Subcutaneous abdominal adipose tissue (tissue), 5 donors: ENCODE data around the gene EIF4G2.
A peak's percentile ranks its signal among the peaks of the same experiment; 100 is the strongest.

Experiments used
- H3K27ac ChIP-seq: one replicate; pipeline ENCODE4 v1.7.0; 2013; ENCODE audit warnings: low read depth, mild to moderate bottlenecking, inconsistent platforms, low read length, moderate library complexity
- H3K27me3 ChIP-seq, 5 donors: one replicate each; pipeline ENCODE4 v1.7.0; 2013; ENCODE audit warnings: low read length in 5 of 5, inconsistent platforms in 1 of 5; ENCODE audit not compliant: control insufficient read depth in 5 of 5, insufficient read depth in 4 of 5
- H3K36me3 ChIP-seq, 5 donors: one replicate each; pipeline ENCODE4 v1.7.0; 2013; ENCODE audit warnings: low read length in 5 of 5; ENCODE audit not compliant: control insufficient read depth in 5 of 5, insufficient read depth in 5 of 5
- H3K4me1 ChIP-seq, 5 donors: one replicate each; pipeline ENCODE4 v1.7.0; 2013; ENCODE audit warnings: low read length in 5 of 5, mild to moderate bottlenecking in 3 of 5, moderate library complexity in 1 of 5; ENCODE audit not compliant: control insufficient read depth in 5 of 5, insufficient read depth in 5 of 5
- H3K4me3 ChIP-seq, 5 donors: one replicate each; pipeline ENCODE4 v1.7.0; 2013; ENCODE audit warnings: low read length in 5 of 5, low read depth in 1 of 5
- H3K9ac ChIP-seq, 5 donors: one replicate each; pipeline ENCODE4 v1.7.0; 2013; ENCODE audit warnings: low read length in 5 of 5, mild to moderate bottlenecking in 4 of 5, moderate library complexity in 3 of 5
- H3K9me3 ChIP-seq, 5 donors: one replicate each; pipeline ENCODE4 v1.7.0; 2013; ENCODE audit warnings: low read length in 5 of 5; ENCODE audit not compliant: control insufficient read depth in 5 of 5
- donor health status: healthy.
- donor health status: healthy.
- donor health status: healthy.
- donor health status: healthy.
- donor health status: healthy.

EIF4G2 gene

GRCh38 chr11:10808553-10809372, at the start of gene EIF4G2:
TSS of gene EIF4G2 (minus strand) at chr11:10808926.
- H3K9ac ChIP-seq, result peak within 1 kb of the TSS; percentile 90 to 99 (median 91)
- peak within 1 kb of the TSS; percentile 99 for H3K27ac ChIP-seq
- H3K4me1 ChIP-seq, result peaks cover 4 to 39% (median 38%) of the 10 kb centered on the region in 5 donors
- H3K4me3 ChIP-seq, result peak within 1 kb of the TSS; percentile 94 to 98 (median 96)
- H3K36me3 ChIP-seq, result peaks cover 15 to 33% (median 32%) of the 10 kb centered on the region in 5 donors
- no peaks in the 10 kb centered on the region for H3K9me3 ChIP-seq
- H3K27me3 ChIP-seq, result no peaks in the 10 kb centered on the region

GRCh38 chr11:10857709-10858438, 49.1 kb upstream of the EIF4G2 start, which contains the start of gene ZBED5:
TSS of gene ZBED5 (minus strand) at chr11:10858053. CDS start at chr11:10854945, 3,108 bp downstream.
- no peaks in the 10 kb centered on the region for H3K27me3 ChIP-seq
- peak within 1 kb of the TSS; percentile 74 to 93 (median 89) for H3K9ac ChIP-seq
- H3K4me3 ChIP-seq, result peak within 1 kb of the TSS; percentile 87 to 98 (median 96)
- H3K9me3 ChIP-seq, result no peaks in the 10 kb centered on the region
- H3K4me1 ChIP-seq, result peaks cover 2 to 24% (median 23%) of the 10 kb centered on the region in 5 donors
- H3K36me3 ChIP-seq, result peaks cover 19 to 26% (median 20%) of the 10 kb centered on the region in 5 donors
- H3K27ac ChIP-seq, result peak within 1 kb of the TSS; percentile 99

- no peaks in the 10 kb centered on the region for H3K9me3 ChIP-seq
- no peaks in the 10 kb centered on the region for H3K27me3 ChIP-seq
- peaks cover 2 to 24% (median 23%) of the 10 kb centered on the region in 5 donors for H3K4me1 ChIP-seq
- H3K27ac ChIP-seq, result peak overlapping the region; percentile 99
- peak overlapping the region; percentile 87 to 98 (median 96) for H3K4me3 ChIP-seq
- H3K9ac ChIP-seq, result peak overlapping the region; percentile 69 to 93 (median 89)
- peaks cover 20 to 28% (median 23%) of the 10 kb centered on the region in 5 donors for H3K36me3 ChIP-seq
Observed at GRCh38 chr11:10857459-10857708, 48.7 kb upstream of the EIF4G2 start.

GRCh38 chr11:10856689-10857458, 48.1 kb upstream of the EIF4G2 start:
- H3K4me1 ChIP-seq, result peaks cover 2 to 24% (median 23%) of the 10 kb centered on the region in 5 donors

GRCh38 chr11:10855295-10855694, 46.6 kb upstream of the EIF4G2 start:
- H3K4me3 ChIP-seq, result no peak overlapping the region
- no peaks in the 10 kb centered on the region for H3K27me3 ChIP-seq
- H3K27ac ChIP-seq, result no peak overlapping the region
- no peak overlapping the region for H3K9ac ChIP-seq
- H3K4me1 ChIP-seq, result peaks cover 2 to 24% (median 23%) of the 10 kb centered on the region in 5 donors
- H3K9me3 ChIP-seq, result no peaks in the 10 kb centered on the region
- H3K36me3 ChIP-seq, result peaks cover 23 to 39% (median 29%) of the 10 kb centered on the region in 5 donors

More at GRCh38 chr11:10856689-10857458, 48.1 kb upstream of the EIF4G2 start:
- Histone ChIP-seq H3K9me3 (no peaks in the 10 kb centered on the region), H3K27ac (peak overlapping the region; percentile 99), H3K27me3 (no peaks in the 10 kb centered on the region), H3K4me3 (peak overlapping the region; percentile 87 to 98 (median 96)), H3K9ac (peak overlapping the region; percentile 69 to 93 (median 89)), H3K36me3 (peaks cover 23 to 33% (median 27%) of the 10 kb centered on the region in 5 donors)

GRCh38 chr11:10847960-10848860, 39.5 kb upstream of the EIF4G2 start:
- peaks cover 6 to 18% (median 13%) of the 10 kb centered on the region in 5 donors for H3K36me3 ChIP-seq
- H3K27me3 ChIP-seq, result no peaks in the 10 kb centered on the region
- no peak overlapping the region for H3K27ac ChIP-seq
- peaks cover 0 to 21% (median 5%) of the 10 kb centered on the region in 5 donors for H3K4me1 ChIP-seq
- H3K9me3 ChIP-seq, result no peaks in the 10 kb centered on the region
- H3K9ac ChIP-seq, result no peak overlapping the region
- H3K4me3 ChIP-seq, result no peak overlapping the region

- Histone ChIP-seq H3K4me3 (no peak overlapping the region), H3K9ac (no peak overlapping the region), H3K27me3 (no peaks in the 10 kb centered on the region), H3K4me1 (peaks cover 0 to 26% (median 5%) of the 10 kb centered on the region in 5 donors), H3K36me3 (peaks cover 0 to 5% (median 4%) of the 10 kb centered on the region in 5 donors), H3K27ac (no peak overlapping the region), H3K9me3 (no peaks in the 10 kb centered on the region)
Observed at GRCh38 chr11:10846660-10847059, 37.9 kb upstream of the EIF4G2 start.

GRCh38 chr11:10845589-10845988, 36.9 kb upstream of the EIF4G2 start:
- H3K36me3 ChIP-seq, result peaks cover 0 to 4% (median 0%) of the 10 kb centered on the region in 5 donors
- peak overlapping the region; percentile 34 for H3K27ac ChIP-seq
- H3K9ac ChIP-seq, result no peak overlapping the region
- peaks cover 0 to 26% (median 5%) of the 10 kb centered on the region in 5 donors for H3K4me1 ChIP-seq
- no peak overlapping the region for H3K4me3 ChIP-seq
- no peaks in the 10 kb centered on the region for H3K27me3 ChIP-seq
- no peaks in the 10 kb centered on the region for H3K9me3 ChIP-seq

GRCh38 chr11:10844796-10845195, 36.1 kb upstream of the EIF4G2 start:
- Histone ChIP-seq H3K4me1 (peaks cover 0 to 26% (median 5%) of the 10 kb centered on the region in 5 donors), H3K27ac (peak overlapping the region; percentile 34), H3K9me3 (no peaks in the 10 kb centered on the region), H3K9ac (no peak overlapping the region), H3K27me3 (no peaks in the 10 kb centered on the region), H3K4me3 (no peak overlapping the region), H3K36me3 (peaks cover 0 to 4% (median 0%) of the 10 kb centered on the region in 5 donors)
